GM12878 (cell line): Measurements from ENCODE around the gene UBQLN4.

Experiments
- ATF3 ChIP-seq: IDR thresholded peaks from 2 replicates; pipeline ENCODE4 v1.6.1; 2011; ENCODE audit warnings: low read depth, mild to moderate bottlenecking, low read length, moderate library complexity, borderline replicate concordance; ENCODE audit errors: extremely low read depth
- CHD2 ChIP-seq: IDR thresholded peaks from 2 replicates; pipeline ENCODE4 v1.6.1; 2011; ENCODE audit warnings: low read depth, low read length, improper control_type of control experiment, borderline replicate concordance
- CTCF ChIP-seq, 3 experiments: IDR thresholded peaks in 2 of 3; conservative IDR thresholded peaks in 1 of 3; 2 replicates each; pipeline ENCODE4 v1.5.1; 2011; ENCODE audit warnings: low read depth in 3 of 3, low read length in 3 of 3, mild to moderate bottlenecking in 3 of 3, control low read depth in 2 of 3, moderate library complexity in 2 of 3, inconsistent platforms in 1 of 3, mixed read lengths in 1 of 3; ENCODE audit not compliant: control insufficient read depth in 2 of 3, insufficient read depth in 1 of 3; ENCODE audit errors: extremely low read depth in 1 of 3
- MYC ChIP-seq: IDR thresholded peaks from 2 replicates; pipeline ENCODE4 v1.6.1; 2011; ENCODE audit warnings: mild to moderate bottlenecking, low read length, moderate library complexity, inconsistent platforms; ENCODE audit not compliant: insufficient read depth, insufficient replicate concordance, insufficient read length, severe bottlenecking
- PAX5 ChIP-seq: IDR thresholded peaks from 2 replicates; pipeline ENCODE4 v1.6.1; 2011; ENCODE audit warnings: low read depth, low read length, borderline replicate concordance
- POLR2A ChIP-seq: IDR thresholded peaks from 2 replicates; pipeline ENCODE4 v1.6.1; 2011; ENCODE audit warnings: low read depth, mild to moderate bottlenecking, low read length
- RAD21 ChIP-seq: IDR thresholded peaks from 2 replicates; pipeline ENCODE4 v1.6.1; 2011; ENCODE audit warnings: mild to moderate bottlenecking, low read depth, low read length, moderate library complexity; ENCODE audit not compliant: insufficient read depth
- YY1 ChIP-seq: IDR thresholded peaks from 2 replicates; pipeline ENCODE4 v1.6.1; 2011; ENCODE audit warnings: low read depth, mild to moderate bottlenecking, low read length

- TF ChIP-seq POLR2A: no peak
- TF ChIP-seq MYC: no peak
- TF ChIP-seq CTCF (IDR thresholded peaks at IDR 0.05 in 2 of 3, conservative IDR thresholded peaks at IDR 0.05 in 1 of 3; ENCODE audit: control insufficient read depth in 2 of 3, extremely low read depth in 1 of 3, insufficient read depth in 1 of 3, low read depth in 3 of 3, low read length in 3 of 3): no peak
- TF ChIP-seq CHD2: no peak
- TF ChIP-seq RAD21: no peak
- no peak for TF ChIP-seq YY1
- TF ChIP-seq PAX5: no peak
- no peak for TF ChIP-seq ATF3
Observed at GRCh38 chr1:156045076-156045475, 8.5 kb downstream of the UBQLN4 start.
